K562 (cell line): Measurements from ENCODE around the gene SAP25. TPM values are rescaled to one million over a fixed set of nuclear protein-coding genes. Genes with fewer than 3 reads are reported as not detected.

Experiments
- ATAC-seq: fragments of 200-7000 bp; cut with Tn5 transposase; 3 replicates; pipeline ENCODE4 v1.9.1; 2020; ENCODE audit warnings: moderate library complexity
- BruUV-seq: library from RNA; stranded (reverse); fragments of 400-500 nt; replicated peaks from 2 replicates; lab custom pipeline; 2021; lab: Mats Ljungman, UMichigan
- CTCF ChIA-PET: fragments of 300-600 bp; formaldehyde crosslinking; extraction: SDS; loops from one replicate; lab custom pipeline; 2021; ENCODE audit warnings: low intra/inter-chr PET ratio; lab: Yijun Ruan, JAX
- POLR2A ChIA-PET: fragments of 300-600, 350-650 bp; sonication (Branson Sonifier 250); formaldehyde crosslinking; extraction: SDS; loops from one replicate; lab custom pipeline; 2021; ENCODE audit warnings: antibody characterized with exemption, inconsistent platforms; lab: Yijun Ruan, JAX
- DNase-seq, 4 experiments: peaks; one replicate each; pipeline versions ENCODE4 v3.0.0 to v3.0.0-alpha.2; 2011 to 2018; ENCODE audit warnings: low spot score in 3 of 4, mixed read lengths in 3 of 4; ENCODE audit errors: extremely low read depth in 1 of 4
- FAIRE-seq: peaks from 2 replicates; lab custom pipeline; 2011; peaks lifted over from hg19 to GRCh38; lab: Jason Lieb, UNC
- H2AFZ ChIP-seq: 2 replicates; pipeline ENCODE4 v1.6.0; 2011; ENCODE audit warnings: low read depth, low read length, control low read depth, inconsistent platforms
- H3K27ac ChIP-seq: fragments of 200-600 bp; 3 replicates; pipeline ENCODE4 v1.8.0; 2011; ENCODE audit warnings: low read depth, mild to moderate bottlenecking, control low read depth, inconsistent platforms, low read length, moderate library complexity, mixed read lengths; ENCODE audit errors: extremely low read depth
- H3K27me3 ChIP-seq, 2 experiments: fragments of 300-600 bp in 1 of 2; 2 replicates in 1 of 2; 3 replicates in 1 of 2; pipeline versions ENCODE4 v1.6.0 to v1.8.0; 2011; ENCODE audit warnings: inconsistent platforms in 2 of 2, low read length in 2 of 2, mild to moderate bottlenecking in 1 of 2, mixed read lengths in 1 of 2, moderate library complexity in 1 of 2; ENCODE audit not compliant: control insufficient read depth in 2 of 2, insufficient read depth in 2 of 2
- H3K36me3 ChIP-seq: fragments of 300-600 bp; 3 replicates; pipeline ENCODE4 v1.8.0; 2011; ENCODE audit warnings: mild to moderate bottlenecking, low read length, inconsistent platforms; ENCODE audit not compliant: control insufficient read depth, insufficient read depth
- H3K4me1 ChIP-seq, 2 experiments: fragments of 200-600 bp in 1 of 2; replicated peaks in 1 of 2; 2 replicates in 1 of 2; 3 replicates in 1 of 2; pipeline versions ENCODE4 v1.5.1 to v1.8.0; 2011; ENCODE audit warnings: inconsistent platforms in 2 of 2, low read length in 2 of 2, mild to moderate bottlenecking in 1 of 2, mixed read lengths in 1 of 2, moderate library complexity in 1 of 2; ENCODE audit not compliant: control insufficient read depth in 2 of 2, insufficient read depth in 2 of 2
- H3K4me2 ChIP-seq: 2 replicates; pipeline ENCODE4 v1.6.1; 2011; ENCODE audit warnings: low read length, control low read depth, inconsistent platforms, mixed read lengths; ENCODE audit not compliant: insufficient read depth
- H3K4me3 ChIP-seq: fragments of 200-600 bp; sonication (generic), shearing (Covaris generic); 2 replicates; pipeline ENCODE4 v1.5.1; 2016; ENCODE audit warnings: control low read depth, inconsistent platforms
- H3K79me2 ChIP-seq: fragments of 200-600 bp; 3 replicates; pipeline ENCODE4 v1.8.0; 2011; ENCODE audit warnings: low read length, inconsistent platforms; ENCODE audit not compliant: control insufficient read depth, insufficient read depth
- H3K9ac ChIP-seq, 2 experiments: 2 replicates each; pipeline versions ENCODE4 v1.6.0 to v1.6.1; 2011; ENCODE audit warnings: low read depth in 2 of 2, low read length in 2 of 2, control low read depth in 1 of 2, inconsistent platforms in 1 of 2, mild to moderate bottlenecking in 1 of 2, mixed read lengths in 1 of 2; ENCODE audit not compliant: insufficient read depth in 1 of 2
- H3K9me1 ChIP-seq: one replicate; pipeline ENCODE4 v1.6.0; 2011; ENCODE audit warnings: inconsistent platforms, mild to moderate bottlenecking, low read length, moderate library complexity; ENCODE audit not compliant: control insufficient read depth, insufficient read depth
- H3K9me3 ChIP-seq: replicated peaks from 2 replicates; pipeline ENCODE4 v1.5.1; 2011; ENCODE audit warnings: low read depth, low read length, inconsistent platforms; ENCODE audit not compliant: control insufficient read depth, insufficient read depth
- H4K20me1 ChIP-seq: replicated peaks from 2 replicates; pipeline ENCODE4 v1.6.1; 2011; ENCODE audit warnings: low read length, inconsistent platforms, mixed read lengths; ENCODE audit not compliant: control insufficient read depth, insufficient read depth
- BRD9 ChIP-seq: fragments of 450-650 bp; IDR thresholded peaks from 2 replicates; pipeline ENCODE4 v1.6.1; 2018; ENCODE audit warnings: low read depth; ENCODE audit not compliant: partially characterized antibody
- CBX3 ChIP-seq, 2 experiments: IDR thresholded peaks; 1 replicate in 1 of 2; 2 replicates in 1 of 2; pipeline ENCODE4 v1.6.1; 2012; ENCODE audit warnings: inconsistent platforms in 2 of 2, low read length in 2 of 2, borderline replicate concordance in 1 of 2, control low read depth in 1 of 2
- DPF2 ChIP-seq: fragments of 450-650 bp; IDR thresholded peaks from 2 replicates; pipeline ENCODE4 v1.6.1; 2016
- KLF1 ChIP-seq: fragments of 450-650 bp; IDR thresholded peaks from 2 replicates; pipeline ENCODE4 v1.6.1; 2016; ENCODE audit warnings: missing genetic modification characterization, missing compliant biosample characterization
- MGA ChIP-seq: fragments of 450-650 bp; IDR thresholded peaks from 2 replicates; pipeline ENCODE4 v1.6.1; 2016; ENCODE audit warnings: mild to moderate bottlenecking, moderate library complexity
- RFX7 ChIP-seq: fragments of 250-450 bp; sonication (Bioruptor Pico); IDR thresholded peaks from 2 replicates; pipeline ENCODE4 v1.5.1; 2021; ENCODE audit warnings: mild to moderate bottlenecking
- TRIM28 ChIP-seq: fragments of 450-650 bp; IDR thresholded peaks from 2 replicates; pipeline ENCODE4 v1.6.1; 2017
- ZKSCAN3 ChIP-seq: fragments of 250-450 bp; sonication (Bioruptor Pico); IDR thresholded peaks from 2 replicates; pipeline ENCODE4 v1.4.0; 2020
- ZNF263 ChIP-seq: sonication (generic); formaldehyde crosslinking; IDR thresholded peaks from 2 replicates; pipeline ENCODE4 v1.8.0; 2022; ENCODE audit warnings: mild to moderate bottlenecking, missing genetic modification reagents, borderline replicate concordance
- WGBS: fragments of 100-300 bp; shearing (Covaris generic); methylation state at CpG from one replicate; pipeline ENCODE4 v1.1.6; 2016; ENCODE audit warnings: low coverage, mixed read lengths; ENCODE audit not compliant: insufficient coverage; ENCODE audit errors: missing lambda C conversion rate; 5-methylcytosine and 5-hydroxymethylcytosine counted together
- in situ Hi-C: fragments of 300-500 bp; cut with MboI; formaldehyde crosslinking; loops from 4 replicates; pipeline ENCODE4 v1.15.0; 2018; ENCODE audit warnings: inconsistent platforms, mixed read lengths
- intact Hi-C: fragments of 100-400 bp; cut with micrococcal nuclease; formaldehyde crosslinking; loops from 2 replicates; pipeline ENCODE4 v1.14.2; 2022
- polyA plus RNA-seq, 8 experiments: library from polyadenylated mRNA; depleted of rRNA in 4 of 8; stranded (reverse) in 5 of 8; unstranded in 3 of 8; fragments of >200 nt; fragmentation: Nextera tagmentation in 2 of 8; fragmentation: Illumina TruSeq in 1 of 8; extraction: Ambion mirVana in 2 of 8; extraction: Trizol in 1 of 8; gene quantifications; 2 replicates each; pipeline versions ENCODE4 v1.2.1 to v1.2.3, GENCODE V29; 2011 to 2014; ENCODE audit warnings: inconsistent platforms in 1 of 8, missing spikeins in 1 of 8
- total RNA-seq, 7 experiments: library from RNA; depleted of rRNA in 6 of 7; stranded (reverse); fragments of >200 nt in 6 of 7; fragmentation: Illumina TruSeq in 2 of 7; extraction: Trizol in 2 of 7; gene quantifications; 2 replicates each; pipeline versions ENCODE4 v1.2.1 to v1.2.3, GENCODE V29; 2011 to 2021; ENCODE audit warnings: low replicate concordance in 1 of 7
- TF ChIP-seq, protein P1 (sequence below): fragments of 250-450 bp; sonication (Bioruptor Pico); IDR thresholded peaks from 2 replicates; pipeline ENCODE4 v1.9.0; 2021; ENCODE audit warnings: mild to moderate bottlenecking, inconsistent platforms

Gene SAP25
- total and polyA plus RNA-seq, 9 of the 15 experiments (the other 6 are each of a cell fraction or from before 2014, with no cell fraction given): 0.13 to 5.3 (median 0.78) TPM; not detected in 1

- H3K4me3 ChIP-seq: no peak overlapping the region
- no peak overlapping the region for H3K27ac ChIP-seq
- ChIA-PET CTCF (interaction anchor here (1.0 kb wide), 2 partner anchors 47 to 85 kb away, joined by 3 to 4 read pairs; no protein-coding TSS in a partner anchor), POLR2A (interaction anchor here (0.6 to 1.6 kb wide), 2 partner anchors 10 to 20 kb away, joined by 3 to 8 read pairs; partner anchors contain the start of genes FBXO24 and LRCH4)
- H3K4me1 ChIP-seq: peaks cover 36 to 58% of the 10 kb centered on the region in 2 experiments
- H2AFZ ChIP-seq: no peak overlapping the region; the same call in 1 of the 2 replicates
- no TSS peak for BruUV-seq
- peak overlapping the region in 1 of 2 experiments; percentile 90; a peak in 2 of 4 replicates for H3K9ac ChIP-seq
- WGBS: 84% methylated on average over 12 of the region's 12 CpGs
- H4K20me1 ChIP-seq: no peaks in the 10 kb centered on the region
- H3K4me2 ChIP-seq: no peak overlapping the region
- FAIRE-seq: no peak
- intact Hi-C loops: no loop called here
- peaks cover 5% of the 10 kb centered on the region for H3K9me1 ChIP-seq
- H3K79me2 ChIP-seq: peaks cover 5% of the 10 kb centered on the region; the same call in 1 of the 3 replicates
- no peaks in the 10 kb centered on the region for H3K9me3 ChIP-seq
- H3K36me3 ChIP-seq: no peaks in the 10 kb centered on the region
- in situ Hi-C loops: no loop called here
- DNase-seq: no peak
- no peak for ATAC-seq
- no peaks in the 10 kb centered on the region for H3K27me3 ChIP-seq
- TF ChIP-seq ZNF263 (CRISPR knock-in tag) (no peak), BRD9 (no peak), CBX3 (IDR thresholded peaks at IDR 0.05; ENCODE audit: borderline replicate concordance in 1 of 2, low read length in 2 of 2) (no peak), RFX7 (CRISPR knock-in tag) (no peak), KLF1 (tag) (no peak), DPF2 (no peak), TRIM28 (no peak), MGA (no peak), ZKSCAN3 (CRISPR knock-in tag) (no peak)
- TF ChIP-seq, protein P1, sequence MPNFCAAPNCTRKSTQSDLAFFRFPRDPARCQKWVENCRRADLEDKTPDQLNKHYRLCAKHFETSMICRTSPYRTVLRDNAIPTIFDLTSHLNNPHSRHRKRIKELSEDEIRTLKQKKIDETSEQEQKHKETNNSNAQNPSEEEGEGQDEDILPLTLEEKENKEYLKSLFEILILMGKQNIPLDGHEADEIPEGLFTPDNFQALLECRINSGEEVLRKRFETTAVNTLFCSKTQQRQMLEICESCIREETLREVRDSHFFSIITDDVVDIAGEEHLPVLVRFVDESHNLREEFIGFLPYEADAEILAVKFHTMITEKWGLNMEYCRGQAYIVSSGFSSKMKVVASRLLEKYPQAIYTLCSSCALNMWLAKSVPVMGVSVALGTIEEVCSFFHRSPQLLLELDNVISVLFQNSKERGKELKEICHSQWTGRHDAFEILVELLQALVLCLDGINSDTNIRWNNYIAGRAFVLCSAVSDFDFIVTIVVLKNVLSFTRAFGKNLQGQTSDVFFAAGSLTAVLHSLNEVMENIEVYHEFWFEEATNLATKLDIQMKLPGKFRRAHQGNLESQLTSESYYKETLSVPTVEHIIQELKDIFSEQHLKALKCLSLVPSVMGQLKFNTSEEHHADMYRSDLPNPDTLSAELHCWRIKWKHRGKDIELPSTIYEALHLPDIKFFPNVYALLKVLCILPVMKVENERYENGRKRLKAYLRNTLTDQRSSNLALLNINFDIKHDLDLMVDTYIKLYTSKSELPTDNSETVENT: no peak
Observed at GRCh38 chr7:100606313-100606712, 32.6 kb upstream of the SAP25 start.
